HG03432 (cell line): ENCODE results near the gene PGGHG.

Experiments used
- ATAC-seq: cut with Tn5 transposase; IDR thresholded peaks from one replicate; pipeline ENCODE4 v1.9.1; 2021; ENCODE audit warnings: mild to moderate bottlenecking, moderate library complexity; ENCODE audit not compliant: unreplicated experiment

PGGHG gene

DNA sequence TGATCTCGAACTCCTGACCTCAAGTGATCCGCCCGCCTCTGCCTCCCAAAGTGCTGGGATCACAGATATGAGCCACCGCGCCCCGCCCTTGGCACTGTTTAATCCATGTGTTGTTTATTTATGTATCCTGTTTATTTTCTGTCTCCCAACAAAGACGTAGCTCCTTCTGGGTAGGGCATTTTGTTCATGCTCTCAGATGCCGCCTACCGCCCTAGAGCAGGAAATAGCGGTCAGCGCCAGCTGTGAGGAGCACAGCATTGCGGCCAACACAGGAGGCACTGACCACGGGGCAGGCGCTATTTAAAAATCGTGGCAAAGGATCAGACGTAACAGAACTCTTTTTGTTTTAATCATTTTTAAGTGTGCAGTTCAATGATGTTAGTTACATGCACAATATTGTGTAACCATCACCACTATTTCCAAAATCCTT is 20.2 kb upstream of the PGGHG start:
- ATAC-seq, result peak; percentile 48

DNA sequence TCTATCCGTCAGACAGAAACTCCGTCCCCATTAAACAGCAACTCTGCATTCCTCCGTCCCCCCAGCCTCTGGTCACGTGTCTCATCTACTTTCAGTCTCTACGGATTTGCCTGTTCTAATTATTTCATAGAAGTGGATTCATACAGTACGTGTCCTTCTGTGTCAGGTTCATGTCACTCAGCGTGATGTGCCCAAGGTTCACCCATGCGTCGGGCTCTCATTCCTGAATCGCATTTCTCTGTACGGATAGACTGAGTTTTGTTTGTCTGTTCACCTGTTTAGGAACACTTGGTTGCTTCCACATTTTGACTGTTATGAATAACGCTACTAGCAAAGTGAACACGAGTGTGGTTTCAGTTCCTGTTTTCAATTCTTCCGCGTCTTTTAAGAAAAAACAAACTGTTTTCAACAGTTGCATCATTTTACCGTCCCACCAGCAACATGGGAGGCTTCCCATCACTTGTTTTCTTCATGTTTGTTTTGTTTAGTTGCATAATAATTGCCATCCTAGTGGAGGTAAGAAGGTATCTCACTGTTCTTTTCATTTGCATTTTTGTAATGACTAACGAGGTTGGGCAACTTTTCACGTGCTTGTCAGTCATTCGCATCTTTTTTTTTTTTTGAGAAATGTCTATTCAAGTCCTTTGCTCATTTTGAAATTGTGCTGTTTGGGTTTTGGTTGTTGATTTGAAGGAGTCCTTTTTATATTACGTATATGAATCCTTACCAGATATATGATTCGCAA is 19.6 kb upstream of the PGGHG start:
- peak; percentile 75 for ATAC-seq

DNA sequence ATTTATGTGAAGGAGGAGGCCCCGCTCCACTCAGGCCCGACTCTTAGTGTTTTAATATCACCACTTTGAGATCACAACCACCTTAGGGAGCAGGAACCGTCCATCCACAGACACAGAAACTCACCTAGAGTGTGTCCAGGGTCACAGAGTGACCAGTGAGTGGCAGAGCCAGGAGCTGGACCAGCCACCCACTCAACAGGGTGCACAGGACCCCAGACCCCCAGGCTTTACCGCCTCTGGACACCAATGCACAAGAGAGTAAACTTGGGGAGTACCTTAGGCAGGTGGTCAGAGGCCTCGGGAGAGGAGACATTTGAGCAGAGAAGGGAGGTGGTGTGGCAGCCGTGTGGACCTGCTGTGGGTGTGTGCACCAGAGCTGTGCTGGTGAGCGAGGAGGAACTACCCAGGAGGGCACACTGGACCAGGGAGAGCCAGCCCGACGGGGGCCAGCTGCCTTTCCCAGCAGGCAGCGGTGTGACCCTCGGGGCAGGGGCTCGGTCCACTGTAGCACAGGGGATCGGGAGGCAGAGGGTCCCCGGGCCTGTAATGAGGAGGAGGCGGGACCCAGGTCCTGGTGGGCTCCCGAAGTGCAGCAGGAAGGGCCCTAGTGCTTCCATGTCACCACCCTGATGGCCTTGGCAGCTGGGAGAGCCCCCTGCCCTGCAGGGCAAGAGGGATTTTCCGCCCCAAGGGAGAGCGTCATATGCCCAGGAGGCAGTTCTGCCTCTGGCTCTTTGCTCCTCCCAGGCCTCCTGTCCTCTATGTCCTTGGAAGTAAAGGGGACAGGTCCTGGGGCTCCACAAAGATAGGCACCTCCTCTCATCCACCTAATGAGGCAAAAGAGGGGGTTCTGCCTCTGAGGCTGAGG is 18.2 kb upstream of the PGGHG start:
- ATAC-seq, result no peak

DNA sequence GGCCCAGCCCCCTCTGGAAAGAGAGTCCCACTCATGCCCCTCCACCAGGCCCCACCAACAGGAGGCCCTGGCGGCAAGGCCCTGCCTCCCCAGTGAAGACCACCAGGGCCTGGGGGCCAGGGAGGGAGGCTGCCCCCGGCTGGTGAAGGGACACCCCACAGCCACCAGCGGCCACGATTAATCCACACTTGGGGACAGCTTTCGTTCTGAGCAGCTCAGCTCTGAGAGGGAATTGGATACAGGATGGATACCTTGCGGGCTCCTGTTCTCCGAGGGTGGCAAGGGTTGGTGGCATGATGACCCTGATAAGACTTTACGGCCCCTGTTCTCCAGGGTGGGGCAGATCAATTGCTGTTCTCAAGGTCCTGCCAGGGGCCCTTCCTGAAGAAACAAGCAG is 17.6 kb upstream of the PGGHG start:
- ATAC-seq, result no peak

DNA sequence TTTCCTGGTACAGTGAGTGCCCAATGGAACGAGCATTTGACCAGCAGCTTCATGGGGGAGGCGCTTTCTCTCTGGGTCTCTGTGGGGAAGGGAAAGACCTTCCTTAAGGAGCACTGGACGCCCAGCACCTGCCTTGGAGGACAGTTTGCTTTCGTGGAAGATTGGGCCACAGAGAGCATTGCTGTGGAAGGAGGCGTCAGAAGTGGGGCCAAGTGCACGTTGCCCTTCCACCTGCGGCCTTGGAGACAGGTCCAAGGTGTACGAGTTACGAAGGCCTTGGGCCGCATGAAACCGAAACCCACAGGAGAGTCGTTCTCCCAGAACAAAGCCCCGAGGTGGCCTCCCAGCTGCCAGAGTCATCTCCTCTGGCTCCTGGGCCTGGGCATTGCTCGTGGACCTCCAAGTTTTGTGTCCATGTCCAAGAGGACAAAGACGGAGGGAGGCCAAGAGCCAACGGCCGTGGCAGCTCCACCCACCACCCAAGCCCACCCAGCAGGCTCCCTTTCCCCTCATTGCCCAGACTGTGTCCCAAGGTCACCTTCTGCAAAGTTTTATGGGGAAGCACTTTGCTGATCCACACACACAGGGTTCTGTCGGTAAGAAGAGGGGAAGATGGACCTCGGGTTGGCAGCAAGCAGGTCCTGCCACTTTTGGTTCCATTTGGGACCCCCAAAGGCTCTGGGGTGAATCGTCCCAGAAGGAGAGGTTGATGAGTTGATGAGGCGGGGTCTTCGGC is 16.6 kb upstream of the PGGHG start:
- no peak for ATAC-seq

- no peak for ATAC-seq
Observed at GRCh38 chr11:272931-273198, 16.1 kb upstream of the PGGHG start.

DNA sequence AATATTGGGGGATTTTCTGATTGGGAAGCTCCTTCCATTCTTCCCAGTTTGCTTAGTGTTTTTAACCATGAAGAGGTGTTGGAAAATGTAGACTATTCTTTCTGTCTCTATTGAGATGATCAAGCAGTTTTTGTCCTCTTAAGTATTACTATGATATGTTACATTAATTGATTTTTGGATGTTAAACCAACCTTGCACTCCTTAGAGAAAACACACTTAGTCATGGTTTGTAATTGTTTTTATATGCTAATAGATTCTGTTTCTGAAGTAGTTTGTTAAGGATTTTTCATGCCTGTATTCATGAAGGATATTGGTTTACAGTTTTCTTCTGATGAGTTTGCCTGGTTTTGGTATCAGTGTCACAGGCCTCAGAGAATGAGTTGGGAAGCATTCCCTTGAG is 12.7 kb upstream of the PGGHG start:
- ATAC-seq, result no peak

DNA sequence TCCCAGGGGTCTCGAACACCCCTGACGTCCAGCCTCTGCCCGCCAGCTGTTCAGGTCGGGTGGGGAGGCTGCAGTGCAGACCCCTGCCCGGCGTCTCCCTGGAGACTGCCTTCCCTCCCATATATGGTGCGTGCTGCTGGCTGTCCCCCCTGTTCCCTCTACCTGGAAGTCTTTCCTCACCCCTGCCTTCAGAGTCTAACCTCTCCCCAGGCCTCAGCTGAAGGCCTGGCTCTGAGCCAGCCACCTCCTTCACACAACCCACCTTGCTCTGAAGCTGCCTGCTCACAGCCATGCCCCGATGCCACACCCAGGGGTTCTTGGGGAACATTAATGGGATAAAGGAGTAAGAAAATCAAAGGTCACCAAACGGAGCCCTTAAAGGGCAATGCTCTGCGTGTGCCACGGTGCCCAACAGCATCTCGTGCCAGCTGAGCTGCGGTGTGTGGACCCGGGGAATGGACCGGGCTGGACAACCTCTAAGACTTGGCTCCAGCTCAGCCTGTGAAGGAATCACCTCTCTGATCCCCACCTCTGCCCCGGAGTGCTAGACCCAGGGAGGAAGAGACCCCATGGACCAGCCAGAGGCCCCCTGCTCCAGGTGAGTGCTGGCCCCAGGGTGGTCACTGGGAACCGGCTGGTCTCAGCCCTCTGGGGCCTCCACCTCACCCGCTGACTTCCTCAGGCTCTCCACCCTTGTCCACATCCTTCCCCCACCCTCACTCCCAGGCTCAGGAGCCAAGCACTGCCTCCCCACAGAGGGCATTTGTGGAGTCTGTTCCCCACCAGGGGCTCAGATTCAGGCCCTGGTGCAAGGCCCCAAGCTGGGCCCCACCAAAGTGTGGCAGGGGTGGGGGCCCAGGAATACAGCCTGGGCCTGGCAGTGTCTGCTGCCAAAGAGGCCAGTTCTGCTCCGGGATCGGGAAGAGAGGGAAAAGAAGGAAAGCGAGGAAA is 10.7 kb upstream of the PGGHG start, which contains the start of gene NLRP6:
NLRP6 (plus strand) TSS at position 407 of the 951 bp plus-strand sequence; CDS start at position 570, 163 bp downstream.
- ATAC-seq, result no peak

- no peak for ATAC-seq
Observed at GRCh38 chr11:279040-279965, 9.6 kb upstream of the PGGHG start.

DNA sequence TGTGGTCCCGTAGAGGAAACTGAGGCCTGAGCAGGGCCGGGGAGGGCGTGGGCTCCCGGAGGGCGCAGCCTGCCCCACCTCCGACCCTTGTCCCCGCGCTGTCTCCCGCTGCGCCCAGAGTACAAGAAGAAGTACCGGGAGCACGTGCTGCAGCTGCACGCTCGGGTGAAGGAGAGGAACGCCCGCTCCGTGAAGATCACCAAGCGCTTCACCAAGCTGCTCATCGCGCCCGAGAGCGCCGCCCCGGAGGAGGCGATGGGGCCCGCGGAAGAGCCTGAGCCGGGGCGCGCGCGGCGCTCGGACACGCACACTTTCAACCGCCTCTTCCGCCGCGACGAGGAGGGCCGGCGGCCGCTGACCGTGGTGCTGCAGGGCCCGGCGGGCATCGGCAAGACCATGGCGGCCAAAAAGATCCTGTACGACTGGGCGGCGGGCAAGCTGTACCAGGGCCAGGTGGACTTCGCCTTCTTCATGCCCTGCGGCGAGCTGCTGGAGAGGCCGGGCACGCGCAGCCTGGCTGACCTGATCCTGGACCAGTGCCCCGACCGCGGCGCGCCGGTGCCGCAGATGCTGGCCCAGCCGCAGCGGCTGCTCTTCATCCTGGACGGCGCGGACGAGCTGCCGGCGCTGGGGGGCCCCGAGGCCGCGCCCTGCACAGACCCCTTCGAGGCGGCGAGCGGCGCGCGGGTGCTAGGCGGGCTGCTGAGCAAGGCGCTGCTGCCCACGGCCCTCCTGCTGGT is 8.8 kb upstream of the PGGHG start:
- no peak for ATAC-seq

DNA sequence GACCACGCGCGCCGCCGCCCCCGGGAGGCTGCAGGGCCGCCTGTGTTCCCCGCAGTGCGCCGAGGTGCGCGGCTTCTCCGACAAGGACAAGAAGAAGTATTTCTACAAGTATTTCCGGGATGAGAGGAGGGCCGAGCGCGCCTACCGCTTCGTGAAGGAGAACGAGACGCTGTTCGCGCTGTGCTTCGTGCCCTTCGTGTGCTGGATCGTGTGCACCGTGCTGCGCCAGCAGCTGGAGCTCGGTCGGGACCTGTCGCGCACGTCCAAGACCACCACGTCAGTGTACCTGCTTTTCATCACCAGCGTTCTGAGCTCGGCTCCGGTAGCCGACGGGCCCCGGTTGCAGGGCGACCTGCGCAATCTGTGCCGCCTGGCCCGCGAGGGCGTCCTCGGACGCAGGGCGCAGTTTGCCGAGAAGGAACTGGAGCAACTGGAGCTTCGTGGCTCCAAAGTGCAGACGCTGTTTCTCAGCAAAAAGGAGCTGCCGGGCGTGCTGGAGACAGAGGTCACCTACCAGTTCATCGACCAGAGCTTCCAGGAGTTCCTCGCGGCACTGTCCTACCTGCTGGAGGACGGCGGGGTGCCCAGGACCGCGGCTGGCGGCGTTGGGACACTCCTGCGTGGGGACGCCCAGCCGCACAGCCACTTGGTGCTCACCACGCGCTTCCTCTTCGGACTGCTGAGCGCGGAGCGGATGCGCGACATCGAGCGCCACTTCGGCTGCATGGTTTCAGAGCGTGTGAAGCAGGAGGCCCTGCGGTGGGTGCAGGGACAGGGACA is 8.0 kb upstream of the PGGHG start:
- no peak for ATAC-seq

DNA sequence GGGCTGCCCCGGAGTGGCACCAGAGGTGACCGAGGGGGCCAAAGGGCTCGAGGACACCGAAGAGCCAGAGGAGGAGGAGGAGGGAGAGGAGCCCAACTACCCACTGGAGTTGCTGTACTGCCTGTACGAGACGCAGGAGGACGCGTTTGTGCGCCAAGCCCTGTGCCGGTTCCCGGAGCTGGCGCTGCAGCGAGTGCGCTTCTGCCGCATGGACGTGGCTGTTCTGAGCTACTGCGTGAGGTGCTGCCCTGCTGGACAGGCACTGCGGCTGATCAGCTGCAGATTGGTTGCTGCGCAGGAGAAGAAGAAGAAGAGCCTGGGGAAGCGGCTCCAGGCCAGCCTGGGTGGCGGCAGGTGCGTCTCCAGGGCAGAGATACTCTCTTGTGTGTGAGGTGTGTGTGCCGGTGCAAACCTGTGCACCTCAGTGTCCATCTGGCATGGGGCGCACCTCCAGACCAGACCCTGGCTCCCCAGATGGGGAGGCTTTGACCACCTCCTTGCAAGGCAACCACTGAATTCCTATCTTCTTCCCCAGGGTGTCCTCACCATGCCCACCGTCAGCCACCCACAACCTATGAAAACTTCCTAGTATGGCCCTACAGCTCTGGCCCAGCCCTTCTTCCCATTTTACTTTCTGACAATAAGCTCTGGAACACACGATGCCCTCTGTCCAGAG is 7.3 kb upstream of the PGGHG start:
- ATAC-seq, result no peak

- ATAC-seq, result no peak
Observed at GRCh38 chr11:282171-282570, 6.8 kb upstream of the PGGHG start.

- ATAC-seq, result no peak
Observed at GRCh38 chr11:282630-283360, 6.1 kb upstream of the PGGHG start.

DNA sequence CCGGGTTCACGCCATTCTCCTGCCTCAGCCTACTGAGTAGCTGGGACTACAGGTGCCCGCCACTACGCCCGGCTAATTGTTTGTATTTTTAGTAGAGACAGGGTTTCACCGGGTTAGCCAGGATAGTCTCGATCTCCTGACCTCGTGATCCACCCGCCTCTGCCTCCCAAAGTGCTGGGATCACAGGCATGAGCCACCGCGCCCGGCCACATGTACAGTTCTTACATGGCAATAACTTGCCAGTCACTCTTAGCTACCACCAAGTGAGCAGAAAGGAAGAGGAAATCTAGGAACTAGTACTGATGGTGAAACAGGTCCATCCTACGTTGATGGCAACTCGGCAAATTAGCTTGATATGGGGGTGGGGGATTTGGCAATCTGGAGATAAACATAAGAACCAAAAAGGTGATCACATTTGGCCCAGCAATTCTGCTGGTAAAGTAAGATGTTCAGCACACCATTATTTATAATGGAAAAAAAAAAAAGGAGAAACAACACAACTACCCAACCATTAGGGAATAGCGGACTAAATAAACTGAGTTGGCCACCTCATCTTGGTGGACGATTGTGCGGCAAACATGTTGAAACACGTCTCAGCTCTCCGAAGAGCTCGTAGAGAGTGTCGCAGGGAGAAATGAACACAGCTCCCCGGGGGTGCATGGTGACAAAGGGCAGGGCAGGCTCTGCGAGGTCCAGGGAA is 5.4 kb upstream of the PGGHG start:
- no peak for ATAC-seq
